Stomach (tissue), 9 donors: ENCODE measurements around the gene WASF1. TPM values are rescaled to one million over a fixed set of nuclear protein-coding genes. Genes with fewer than 3 reads are reported as not detected.

ENCODE experiments used
- DNase-seq, 2 donors: peaks; one replicate each; pipeline versions ENCODE4 v3.0.0 to v3.0.0-alpha.2; 2013 to 2019
- H3K27ac ChIP-seq, 5 donors: fragments of 200-600 bp in 4 of 5; sonication (generic) in 4 of 5; one replicate each; pipeline ENCODE4 v1.5.1; 2013 to 2019; ENCODE audit warnings: mild to moderate bottlenecking in 1 of 5, moderate library complexity in 1 of 5
- H3K27me3 ChIP-seq, 3 donors: fragments of 200-600 bp; sonication (generic); one replicate each; pipeline ENCODE4 v1.5.1; 2017 to 2019; ENCODE audit warnings: mixed run types in 1 of 3
- H3K36me3 ChIP-seq, 4 donors: fragments of 200-600 bp; sonication (generic); 1 replicate in 3 of 4; 2 replicates in 1 of 4; pipeline ENCODE4 v1.5.1; 2016 to 2019
- H3K4me1 ChIP-seq, 4 donors: fragments of 200-600 bp; sonication (generic); one replicate each; pipeline ENCODE4 v1.5.1; 2016 to 2019
- H3K4me3 ChIP-seq, 4 donors: fragments of 200-600 bp; sonication (generic) in 3 of 4; one replicate each; pipeline ENCODE4 v1.5.1; 2016 to 2019; ENCODE audit warnings: mild to moderate bottlenecking in 1 of 4
- H3K9me3 ChIP-seq, 4 donors: fragments of 200-600 bp; sonication (generic); one replicate each; pipeline ENCODE4 v1.5.1; 2016 to 2019
- EP300 ChIP-seq: sonication (generic); formaldehyde crosslinking; IDR thresholded peaks from one replicate; pipeline ENCODE4 v1.6.1; 2017; ENCODE audit warnings: antibody characterized with exemption
- POLR2A ChIP-seq, 4 donors: fragments of 450-650 bp; IDR thresholded peaks; one replicate each; pipeline ENCODE4 v1.6.1; 2016; ENCODE audit warnings: antibody characterized with exemption in 4 of 4, control low read depth in 2 of 4, mild to moderate bottlenecking in 1 of 4, moderate library complexity in 1 of 4
- POLR2AphosphoS5 ChIP-seq, 3 donors: sonication (generic); formaldehyde crosslinking; IDR thresholded peaks; one replicate each; pipeline ENCODE4 v1.6.1; 2016; ENCODE audit warnings: antibody characterized with exemption in 3 of 3
- WGBS, 5 donors: extraction: QIAGEN DNeasy Blood & Tissue Kit in 3 of 5; methylation state at CpG; one replicate each; pipeline versions ENCODE4 v1.1.5 to v1.1.7; 2013 to 2018; 5-methylcytosine and 5-hydroxymethylcytosine counted together
- intact Hi-C: fragments of 100-400 bp; cut with DNase I; formaldehyde crosslinking; loops from one replicate; pipeline ENCODE4 v1.15.1; 2023; ENCODE audit warnings: low total_unique reads
- polyA plus RNA-seq, 3 donors: library from polyadenylated mRNA; stranded (reverse); fragments of 200-250 nt; gene quantifications; one replicate each; pipeline ENCODE4 v1.2.3, GENCODE V29; 2013
- total RNA-seq, 5 donors: library from RNA; depleted of rRNA; stranded (reverse); fragments of >200 nt; gene quantifications; one replicate each; pipeline versions ENCODE4 v1.1.0 to v1.2.3, GENCODE V29; 2014 to 2016
- TF ChIP-seq, protein P1 (sequence below), 7 experiments: fragments of 450-650 bp in 4 of 7; fragments of 200-600 bp in 3 of 7; sonication (generic) in 3 of 7; IDR thresholded peaks; one replicate each; pipeline ENCODE4 v1.5.1; 2016 to 2019; ENCODE audit warnings: antibody characterized with exemption in 7 of 7, control low read depth in 2 of 7, mild to moderate bottlenecking in 1 of 7
- donor health status: healthy with polysubstance abuse.
- donor health status: Bipolar disorder and iron deficiency.
- donor health status: healthy.

WASF1 gene
- total and polyA plus RNA-seq, 8 donors = 0.58 to 17.0 (median 6.0) TPM

DNA sequence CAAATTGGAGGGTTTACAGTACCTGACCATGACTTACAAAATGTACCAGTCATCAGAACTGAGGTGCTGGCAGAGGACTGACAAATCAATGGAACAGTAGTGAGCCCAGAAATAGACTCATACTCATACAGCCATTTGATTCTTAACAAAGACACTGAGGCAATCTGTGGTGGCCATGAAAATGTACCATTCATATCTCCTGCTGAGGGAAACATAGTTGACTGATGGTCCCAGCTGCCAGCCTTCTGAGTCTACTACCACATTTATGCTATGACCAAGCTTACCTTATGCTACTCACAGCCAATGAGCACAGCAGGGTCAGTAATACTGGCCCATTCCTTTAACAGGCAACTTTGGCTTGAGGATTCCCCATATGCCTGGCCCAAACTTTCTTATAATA lies 88.6 kb downstream of the WASF1 start:
- H3K4me3 ChIP-seq = no peak overlapping the region
- no peak for DNase-seq

DNA sequence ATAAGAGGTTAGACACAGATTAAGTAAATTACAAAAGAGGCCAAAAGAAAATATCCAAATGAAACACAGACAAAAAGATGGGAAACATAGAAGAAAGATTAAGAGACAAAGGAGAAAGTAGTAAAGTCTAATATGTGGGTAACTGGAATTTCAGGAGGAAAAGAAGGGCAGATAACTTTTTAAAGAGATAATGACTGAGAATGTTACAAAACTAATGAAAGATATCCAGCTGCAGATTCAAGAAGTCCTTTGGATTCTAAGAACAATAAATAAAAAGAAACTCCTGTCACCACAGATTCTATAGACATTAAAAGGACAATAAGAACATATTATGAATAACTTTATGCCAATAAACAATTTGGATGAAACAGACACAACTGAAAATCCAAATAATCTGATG lies 90.1 kb downstream of the WASF1 start:
- Histone ChIP-seq H3K27ac (no peak overlapping the region), H3K27me3 (no peaks in the 10 kb centered on the region), H3K36me3 (no peaks in the 10 kb centered on the region), H3K4me1 (no peaks in the 10 kb centered on the region), H3K9me3 (no peaks in the 10 kb centered on the region), H3K4me3 (no peak overlapping the region)
- TF ChIP-seq, protein P1, sequence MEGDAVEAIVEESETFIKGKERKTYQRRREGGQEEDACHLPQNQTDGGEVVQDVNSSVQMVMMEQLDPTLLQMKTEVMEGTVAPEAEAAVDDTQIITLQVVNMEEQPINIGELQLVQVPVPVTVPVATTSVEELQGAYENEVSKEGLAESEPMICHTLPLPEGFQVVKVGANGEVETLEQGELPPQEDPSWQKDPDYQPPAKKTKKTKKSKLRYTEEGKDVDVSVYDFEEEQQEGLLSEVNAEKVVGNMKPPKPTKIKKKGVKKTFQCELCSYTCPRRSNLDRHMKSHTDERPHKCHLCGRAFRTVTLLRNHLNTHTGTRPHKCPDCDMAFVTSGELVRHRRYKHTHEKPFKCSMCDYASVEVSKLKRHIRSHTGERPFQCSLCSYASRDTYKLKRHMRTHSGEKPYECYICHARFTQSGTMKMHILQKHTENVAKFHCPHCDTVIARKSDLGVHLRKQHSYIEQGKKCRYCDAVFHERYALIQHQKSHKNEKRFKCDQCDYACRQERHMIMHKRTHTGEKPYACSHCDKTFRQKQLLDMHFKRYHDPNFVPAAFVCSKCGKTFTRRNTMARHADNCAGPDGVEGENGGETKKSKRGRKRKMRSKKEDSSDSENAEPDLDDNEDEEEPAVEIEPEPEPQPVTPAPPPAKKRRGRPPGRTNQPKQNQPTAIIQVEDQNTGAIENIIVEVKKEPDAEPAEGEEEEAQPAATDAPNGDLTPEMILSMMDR (IDR thresholded peaks at IDR 0.05) = no peak
- TF ChIP-seq POLR2A (IDR thresholded peaks at IDR 0.05) = no peak
- no peak for TF ChIP-seq POLR2AphosphoS5 (IDR thresholded peaks at IDR 0.05)
- TF ChIP-seq EP300 = no peak
- DNase-seq = no peak
- intact Hi-C loops = no loop called here

More for the DNA sequence above, 88.6 kb downstream of the WASF1 start:
- Histone ChIP-seq H3K9me3 (no peaks in the 10 kb centered on the region), H3K27ac (no peak overlapping the region), H3K4me1 (no peaks in the 10 kb centered on the region), H3K27me3 (no peaks in the 10 kb centered on the region), H3K36me3 (no peaks in the 10 kb centered on the region)
- TF ChIP-seq POLR2AphosphoS5 (IDR thresholded peaks at IDR 0.05) (no peak), POLR2A (IDR thresholded peaks at IDR 0.05) (no peak), EP300 (no peak)
- TF ChIP-seq, protein P1 (IDR thresholded peaks at IDR 0.05) = no peak
- intact Hi-C loops = no loop called here

DNA sequence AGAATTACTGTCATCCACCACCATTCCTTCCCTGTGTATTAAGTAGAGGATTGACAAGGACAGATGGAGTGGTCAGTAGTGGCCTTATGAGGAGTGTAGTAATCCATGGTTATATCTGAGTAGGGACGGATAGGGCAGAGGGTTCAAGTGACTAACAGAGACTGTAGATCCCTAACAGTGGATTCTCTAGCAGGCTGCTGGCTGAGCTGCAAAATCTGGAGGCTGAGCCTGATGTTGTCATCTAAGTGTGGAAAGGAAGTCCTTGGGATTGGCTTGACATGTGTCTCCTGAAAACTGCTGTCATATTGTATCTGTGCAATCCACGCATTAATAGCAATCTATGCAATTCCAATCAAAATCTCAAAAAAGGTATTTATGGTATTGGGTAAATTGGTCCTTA lies 94.2 kb downstream of the WASF1 start:
- Histone ChIP-seq H3K4me1 (no peaks in the 10 kb centered on the region), H3K4me3 (no peak overlapping the region), H3K27ac (no peak overlapping the region), H3K9me3 (no peaks in the 10 kb centered on the region), H3K27me3 (no peaks in the 10 kb centered on the region), H3K36me3 (no peaks in the 10 kb centered on the region)
- intact Hi-C loops = no loop called here
- TF ChIP-seq POLR2A (IDR thresholded peaks at IDR 0.05) (no peak), EP300 (no peak), POLR2AphosphoS5 (IDR thresholded peaks at IDR 0.05) (no peak)
- TF ChIP-seq, protein P1 (IDR thresholded peaks at IDR 0.05) = no peak
- 93 to 98% (median 96%) methylated on average over 2 of the region's 2 CpGs for WGBS, 5 donors
- no peak for DNase-seq

DNA sequence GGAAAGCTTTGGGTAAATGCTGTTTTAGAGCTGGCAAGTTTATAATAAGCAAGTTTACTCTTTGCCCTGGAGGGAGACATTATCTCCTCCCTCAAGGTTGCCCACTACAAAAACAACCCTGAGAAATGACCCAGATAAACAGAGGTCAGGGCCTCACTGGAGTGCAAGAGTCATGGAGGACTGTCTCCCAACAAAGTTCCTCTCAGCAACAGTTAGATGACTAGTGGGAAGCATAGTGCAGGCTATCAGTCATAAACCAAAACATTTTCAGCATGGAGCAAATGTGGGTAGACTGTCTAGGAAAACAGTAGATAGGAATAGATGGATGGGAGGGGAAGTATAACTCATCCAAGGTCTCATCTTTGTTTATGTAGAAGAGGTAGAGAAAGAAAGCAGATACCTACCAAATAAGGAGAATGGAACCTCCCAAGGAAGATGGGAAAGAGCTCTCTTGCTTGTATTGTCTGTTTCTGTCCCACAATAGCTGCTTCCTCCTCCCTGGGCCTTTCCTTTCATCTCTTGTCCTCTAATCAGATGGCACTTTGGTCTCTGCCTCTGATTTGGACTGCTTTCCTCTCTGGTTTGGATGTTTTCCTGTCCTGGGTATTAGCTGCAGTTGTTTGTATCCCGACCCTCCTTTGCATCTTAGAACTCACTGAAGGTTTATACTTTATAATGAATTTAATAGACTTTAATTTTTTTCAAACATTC lies 95.4 kb downstream of the WASF1 start:
- Histone ChIP-seq H3K9me3 (no peaks in the 10 kb centered on the region), H3K27me3 (no peaks in the 10 kb centered on the region), H3K27ac (no peak overlapping the region), H3K4me3 (no peak overlapping the region), H3K36me3 (no peaks in the 10 kb centered on the region), H3K4me1 (no peaks in the 10 kb centered on the region)
- no peak for DNase-seq
- intact Hi-C loops = no loop called here
- WGBS, 5 donors = 68 to 80% (median 74%) methylated on average over 1 of the region's 1 CpG
- TF ChIP-seq POLR2A (IDR thresholded peaks at IDR 0.05) (no peak), EP300 (no peak), POLR2AphosphoS5 (IDR thresholded peaks at IDR 0.05) (no peak)
- TF ChIP-seq, protein P1 (IDR thresholded peaks at IDR 0.05) = no peak
